Thoracic aorta (tissue), 2 donors: ENCODE results near the gene STUM. TPM values are rescaled to one million over a fixed set of nuclear protein-coding genes. Genes with fewer than 3 reads are reported as not detected.
"Not testable (repeated sequence)": the region's sequence is repeated elsewhere in the genome, so short reads cannot be mapped to it uniquely, and the experiment has no call there.

Experiments
- ATAC-seq: fragments of 150-250 bp; one replicate; pipeline ENCODE4 v1.8.0; 2017; ENCODE audit warnings: low read depth; ENCODE audit not compliant: insufficient number of reproducible peaks, low FRiP score
- DNase-seq: peaks from one replicate; pipeline ENCODE4 v3.0.0-alpha.2; 2020; ENCODE audit warnings: low spot score
- H3K27ac ChIP-seq, 2 donors: fragments of 200-600 bp; sonication (generic); 1 replicate in 1 of 2; 2 replicates in 1 of 2; pipeline ENCODE4 v1.5.1; 2016; ENCODE audit warnings: mild to moderate bottlenecking in 2 of 2, moderate library complexity in 2 of 2
- H3K27me3 ChIP-seq: fragments of 200-600 bp; sonication (generic); replicated peaks from 2 replicates; pipeline ENCODE4 v1.6.0; 2016; ENCODE audit warnings: mild to moderate bottlenecking; ENCODE audit not compliant: insufficient read depth
- H3K36me3 ChIP-seq: fragments of 200-600 bp; sonication (generic); one replicate; pipeline ENCODE4 v1.5.1; 2016
- H3K4me1 ChIP-seq, 2 donors: fragments of 200-600 bp; sonication (generic); 1 replicate in 1 of 2; 2 replicates in 1 of 2; pipeline versions ENCODE4 v1.5.1 to v1.6.0; 2016; ENCODE audit warnings: low read depth in 2 of 2, mild to moderate bottlenecking in 1 of 2; ENCODE audit not compliant: control insufficient read depth in 1 of 2
- H3K4me3 ChIP-seq: fragments of 200-600 bp; sonication (generic); 2 replicates; pipeline ENCODE4 v1.5.1; 2016; ENCODE audit warnings: mild to moderate bottlenecking
- H3K9me3 ChIP-seq: fragments of 200-600 bp; sonication (generic); 2 replicates; pipeline ENCODE4 v1.5.1; 2016
- CTCF ChIP-seq: fragments of 200-600 bp; sonication (generic); IDR thresholded peaks from one replicate; pipeline ENCODE4 v1.5.1; 2019; ENCODE audit warnings: antibody characterized with exemption
- total RNA-seq, 2 donors: library from RNA; depleted of rRNA; stranded (reverse); fragments of >200 nt; gene quantifications; one replicate each; pipeline versions ENCODE4 v1.1.0 to v1.2.3, GENCODE V29; 2016

Gene STUM
- total RNA-seq, 2 donors from 2014 or later: 0.41 to 1.6 TPM

GRCh38 chr1:226597616-226598454, 49.3 kb downstream of the STUM start:
- Histone ChIP-seq H3K4me3 (no peak overlapping the region), H3K36me3 (no peaks in the 10 kb centered on the region), H3K4me1 (peaks cover 7 to 10% of the 10 kb centered on the region in 2 donors), H3K27ac (no peak overlapping the region), H3K9me3 (peaks cover 3% of the 10 kb centered on the region), H3K27me3 (no peaks in the 10 kb centered on the region)
- DNase-seq: no peak
- no peak for TF ChIP-seq CTCF
- ATAC-seq: no peak

GRCh38 chr1:226598455-226598849, 49.9 kb downstream of the STUM start:
- Histone ChIP-seq H3K36me3 (no peaks in the 10 kb centered on the region), H3K27me3 (no peaks in the 10 kb centered on the region), H3K4me3 (no peak overlapping the region), H3K4me1 (peaks cover 11 to 17% of the 10 kb centered on the region in 2 donors), H3K9me3 (peaks cover 3% of the 10 kb centered on the region), H3K27ac (no peak overlapping the region)
- no peak for ATAC-seq
- no peak for TF ChIP-seq CTCF
- DNase-seq: no peak

GRCh38 chr1:226598955-226599354, 50.4 kb downstream of the STUM start:
- not testable (repeated sequence) for H3K27me3 ChIP-seq, H3K27ac ChIP-seq, H3K36me3 ChIP-seq, ATAC-seq, DNase-seq, H3K4me3 ChIP-seq, H3K9me3 ChIP-seq
- H3K4me1 ChIP-seq: peaks cover 14 to 19% of the 10 kb centered on the region in 2 donors

- H3K4me1 ChIP-seq: peaks cover 14 to 19% of the 10 kb centered on the region in 2 donors
- no peak for TF ChIP-seq CTCF
- DNase-seq (no peak), ATAC-seq (no peak)
- H3K9me3 ChIP-seq: peaks cover 3% of the 10 kb centered on the region
- H3K27ac ChIP-seq: no peak overlapping the region
- H3K4me3 ChIP-seq: no peak overlapping the region
- no peaks in the 10 kb centered on the region for H3K27me3 ChIP-seq
- no peaks in the 10 kb centered on the region for H3K36me3 ChIP-seq
These were observed 51.2 kb downstream of the STUM start for GRCh38 chr1:226599636-226600238.

- peaks cover 14 to 19% of the 10 kb centered on the region in 2 donors for H3K4me1 ChIP-seq
- TF ChIP-seq CTCF: no peak
- H3K4me3 ChIP-seq: no peak overlapping the region
- ATAC-seq: no peak
- no peaks in the 10 kb centered on the region for H3K27me3 ChIP-seq
- H3K36me3 ChIP-seq: no peaks in the 10 kb centered on the region
- DNase-seq: no peak
- H3K9me3 ChIP-seq: peaks cover 3% of the 10 kb centered on the region
- no peak overlapping the region for H3K27ac ChIP-seq
These were observed 51.7 kb downstream of the STUM start for GRCh38 chr1:226600254-226600653.
